Putamen (tissue), 1 donor: ENCODE measurements around the gene PALM.
"Not testable (repeated sequence)": the region's sequence is repeated elsewhere in the genome, so short reads cannot be mapped to it uniquely, and the experiment has no call there.

Experiments used
- DNase-seq: peaks from one replicate; pipeline ENCODE4 v3.0.0-alpha.2; 2016; ENCODE audit warnings: low spot score

The PALM gene

DNA sequence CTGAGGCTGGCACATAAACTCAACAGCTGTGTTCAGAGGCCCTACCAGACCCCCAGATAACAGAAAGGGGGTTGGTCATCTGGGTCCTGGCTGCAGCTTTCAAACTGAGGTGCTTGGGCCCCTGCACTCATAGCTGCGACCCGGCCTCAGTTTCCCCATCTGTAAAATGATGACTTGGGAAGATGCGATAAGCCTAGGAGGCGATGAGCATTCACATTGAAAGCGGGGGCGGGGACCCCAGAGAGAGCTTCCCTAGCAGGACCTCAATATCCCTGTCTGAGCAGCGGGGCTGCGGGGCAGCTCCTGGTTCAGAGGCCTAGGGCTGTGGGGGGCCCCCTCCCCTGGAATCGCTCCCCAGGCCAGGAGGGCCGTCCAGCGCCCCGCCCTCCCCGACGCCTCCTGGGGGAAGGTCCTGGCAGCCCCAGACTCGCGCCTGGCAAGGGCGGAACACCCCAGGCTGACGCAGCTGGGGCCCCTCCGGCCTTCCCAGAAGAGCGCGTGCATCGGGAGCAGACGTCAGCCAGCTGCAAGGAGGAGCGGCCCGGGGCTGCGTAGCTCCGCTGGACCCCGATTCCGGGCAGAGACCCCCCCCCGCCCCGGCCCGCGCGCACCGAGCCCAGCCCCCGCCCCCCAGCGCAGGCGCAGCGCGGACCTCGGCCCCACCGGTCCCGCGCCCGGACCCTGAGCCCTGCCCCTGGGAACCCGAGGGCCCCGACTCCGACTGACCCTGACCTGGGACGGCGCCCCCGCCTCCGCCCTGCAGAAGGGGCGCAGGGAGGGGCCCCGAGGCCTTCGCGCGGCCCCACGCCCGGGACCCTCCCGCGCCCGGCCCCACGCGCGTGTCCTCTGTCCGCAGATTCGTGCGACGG lies 29.1 kb upstream of the PALM start:
- peak; percentile 40 for DNase-seq

DNA sequence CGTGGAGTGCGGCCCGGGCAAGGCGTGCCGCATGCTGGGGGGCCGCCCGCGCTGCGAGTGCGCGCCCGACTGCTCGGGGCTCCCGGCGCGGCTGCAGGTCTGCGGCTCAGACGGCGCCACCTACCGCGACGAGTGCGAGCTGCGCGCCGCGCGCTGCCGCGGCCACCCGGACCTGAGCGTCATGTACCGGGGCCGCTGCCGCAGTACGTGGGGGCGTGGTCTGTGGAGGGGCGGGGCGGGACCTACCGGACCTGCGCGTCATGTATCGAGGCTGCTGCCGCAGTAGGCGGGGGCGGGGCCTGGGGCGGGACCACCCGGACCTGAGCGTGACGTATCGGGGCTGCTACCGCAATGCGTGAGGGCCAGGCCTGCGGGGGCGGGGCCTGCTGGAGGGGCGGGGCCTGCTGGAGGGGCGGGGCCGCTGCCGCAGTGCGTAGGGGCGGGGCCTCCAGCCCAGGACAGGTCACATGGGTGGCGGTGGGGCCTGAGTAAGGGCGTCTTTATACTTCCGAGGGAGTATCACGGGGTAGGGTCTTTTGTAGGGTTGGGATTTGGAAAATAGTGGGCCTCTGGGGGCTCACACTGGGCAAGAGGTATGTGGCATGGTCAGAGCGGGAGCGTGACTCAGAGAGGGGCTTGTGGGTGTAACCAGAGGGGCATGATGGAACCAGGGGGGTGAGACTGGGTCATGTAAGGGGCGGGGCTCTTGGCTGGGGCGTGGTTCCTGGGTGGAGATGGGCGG lies 28.3 kb upstream of the PALM start:
- peak; percentile 98 for DNase-seq

DNA sequence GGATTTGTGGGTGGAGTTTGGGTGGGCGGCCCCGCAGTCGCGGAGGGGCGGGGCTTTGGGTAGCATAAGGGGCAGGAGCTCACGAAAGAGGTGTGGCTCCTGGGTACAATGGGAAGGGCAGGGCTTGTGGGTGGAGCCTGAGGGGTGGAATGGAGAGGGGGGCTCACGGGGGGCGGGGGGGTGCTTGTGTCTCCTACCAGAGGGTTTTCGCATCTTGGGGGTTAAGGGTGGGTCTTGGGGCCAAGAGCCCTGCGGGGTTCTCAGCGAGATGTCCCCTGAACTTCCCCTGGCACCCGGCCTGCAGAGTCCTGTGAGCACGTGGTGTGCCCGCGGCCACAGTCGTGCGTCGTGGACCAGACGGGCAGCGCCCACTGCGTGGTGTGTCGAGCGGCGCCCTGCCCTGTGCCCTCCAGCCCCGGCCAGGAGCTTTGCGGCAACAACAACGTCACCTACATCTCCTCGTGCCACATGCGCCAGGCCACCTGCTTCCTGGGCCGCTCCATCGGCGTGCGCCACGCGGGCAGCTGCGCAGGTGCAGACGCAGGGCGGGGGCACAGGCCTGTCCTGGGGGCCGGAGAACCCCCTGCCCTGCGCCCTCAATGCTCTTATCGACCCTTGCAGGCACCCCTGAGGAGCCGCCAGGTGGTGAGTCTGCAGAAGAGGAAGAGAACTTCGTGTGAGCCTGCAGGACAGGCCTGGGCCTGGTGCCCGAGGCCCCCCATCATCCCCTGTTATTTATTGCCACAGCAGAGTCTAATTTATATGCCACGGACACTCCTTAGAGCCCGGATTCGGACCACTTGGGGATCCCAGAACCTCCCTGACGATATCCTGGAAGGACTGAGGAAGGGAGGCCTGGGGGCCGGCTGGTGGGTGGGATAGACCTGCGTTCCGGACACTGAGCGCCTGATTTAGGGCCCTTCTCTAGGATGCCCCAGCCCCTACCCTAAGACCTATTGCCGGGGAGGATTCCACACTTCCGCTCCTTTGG lies 27.4 kb upstream of the PALM start:
- no peak for DNase-seq

DNA sequence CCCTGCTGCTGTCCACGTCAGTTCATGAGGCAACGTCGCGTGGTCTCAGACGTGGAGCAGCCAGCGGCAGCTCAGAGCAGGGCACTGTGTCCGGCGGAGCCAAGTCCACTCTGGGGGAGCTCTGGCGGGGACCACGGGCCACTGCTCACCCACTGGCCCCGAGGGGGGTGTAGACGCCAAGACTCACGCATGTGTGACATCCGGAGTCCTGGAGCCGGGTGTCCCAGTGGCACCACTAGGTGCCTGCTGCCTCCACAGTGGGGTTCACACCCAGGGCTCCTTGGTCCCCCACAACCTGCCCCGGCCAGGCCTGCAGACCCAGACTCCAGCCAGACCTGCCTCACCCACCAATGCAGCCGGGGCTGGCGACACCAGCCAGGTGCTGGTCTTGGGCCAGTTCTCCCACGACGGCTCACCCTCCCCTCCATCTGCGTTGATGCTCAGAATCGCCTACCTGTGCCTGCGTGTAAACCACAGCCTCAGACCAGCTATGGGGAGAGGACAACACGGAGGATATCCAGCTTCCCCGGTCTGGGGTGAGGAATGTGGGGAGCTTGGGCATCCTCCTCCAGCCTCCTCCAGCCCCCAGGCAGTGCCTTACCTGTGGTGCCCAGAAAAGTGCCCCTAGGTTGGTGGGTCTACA lies 25.9 kb upstream of the PALM start:
- DNase-seq = no peak

DNA sequence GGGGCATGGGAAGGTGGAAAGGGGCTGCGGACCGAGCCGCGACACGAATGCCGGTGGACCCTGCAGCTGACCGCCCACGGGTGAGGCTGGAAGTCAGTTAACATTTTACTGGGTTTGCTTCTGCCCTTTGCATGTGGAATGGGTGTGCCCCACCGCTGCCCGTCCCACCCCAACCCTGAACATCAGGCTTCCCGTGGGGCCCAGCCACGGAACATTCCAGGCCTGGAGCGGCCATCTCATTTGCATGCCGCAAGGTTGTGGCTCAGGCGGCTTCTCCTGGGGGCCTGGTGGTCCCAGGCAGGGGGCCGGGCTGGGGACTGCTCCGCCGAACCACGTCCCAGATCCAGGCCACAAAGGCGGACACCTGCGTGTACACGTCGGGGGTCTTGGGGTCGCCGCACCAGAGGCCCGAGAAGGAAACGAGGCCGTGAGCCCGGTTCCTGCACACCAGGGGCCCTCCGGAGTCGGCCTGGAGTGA lies 23.2 kb upstream of the PALM start:
- DNase-seq = no peak

DNA sequence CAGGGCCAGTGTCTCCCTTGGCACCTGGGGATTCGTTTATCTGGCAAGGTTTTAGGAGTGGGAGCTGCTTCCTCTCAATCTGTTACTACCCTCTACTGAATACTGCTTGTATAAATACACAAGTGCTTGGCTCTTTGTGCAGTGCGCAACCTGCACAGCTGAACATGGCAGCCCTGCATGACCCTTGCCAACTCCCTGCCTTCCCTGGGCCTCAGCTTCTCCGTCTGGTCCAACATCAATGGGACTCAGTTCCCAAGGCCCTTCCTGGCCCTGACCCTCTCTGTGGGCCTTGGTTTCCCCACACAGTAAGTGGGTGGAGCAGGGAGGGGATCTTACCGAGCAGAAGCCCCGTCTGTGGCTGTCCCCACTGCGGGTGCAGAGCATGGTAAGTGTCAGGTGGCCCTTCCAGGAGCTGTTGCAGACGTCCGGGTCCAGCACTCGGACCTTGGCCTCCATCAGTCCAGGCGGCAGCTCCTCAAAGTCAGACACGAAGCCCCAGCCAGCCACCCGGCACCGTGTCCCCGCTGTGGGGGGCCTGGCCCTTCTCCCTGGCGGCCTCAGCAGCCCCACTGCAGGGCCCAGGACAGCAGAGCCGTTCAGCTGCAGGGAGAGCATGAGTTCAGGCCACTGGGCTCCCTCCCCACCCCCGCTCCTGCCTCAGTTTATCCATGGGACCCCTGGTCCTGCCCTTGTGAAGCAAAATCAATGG lies 22.0 kb upstream of the PALM start:
- no peak for DNase-seq

DNA sequence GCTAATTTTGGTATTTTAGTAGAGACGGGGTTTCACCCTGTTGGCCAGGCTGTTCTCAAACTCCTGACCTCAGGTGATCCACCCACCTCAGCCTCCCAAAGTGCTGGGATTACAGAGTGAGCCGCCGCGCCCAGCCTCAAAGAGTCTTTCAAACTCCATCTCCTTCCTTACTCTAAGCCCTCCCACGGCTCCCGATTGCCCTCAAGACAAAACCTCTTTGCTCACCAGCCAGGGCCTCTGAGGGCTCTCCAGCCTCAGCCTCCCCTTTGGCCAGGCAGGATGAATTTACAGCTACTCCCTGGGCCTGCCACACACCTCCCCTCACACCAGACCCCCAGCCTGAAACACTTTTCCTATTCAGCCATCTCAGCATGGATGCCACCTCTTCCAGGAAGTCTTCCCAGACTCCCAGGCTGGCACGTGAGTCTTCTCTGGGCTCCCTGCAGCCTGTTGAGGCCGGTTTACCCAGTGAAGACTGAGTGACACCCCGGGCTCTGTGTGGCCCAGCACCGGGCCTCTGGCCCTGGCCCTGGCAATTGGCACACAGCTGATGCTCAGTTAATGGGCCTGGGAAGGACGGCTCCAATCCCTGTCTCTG lies 21.1 kb upstream of the PALM start:
- no peak for DNase-seq

DNA sequence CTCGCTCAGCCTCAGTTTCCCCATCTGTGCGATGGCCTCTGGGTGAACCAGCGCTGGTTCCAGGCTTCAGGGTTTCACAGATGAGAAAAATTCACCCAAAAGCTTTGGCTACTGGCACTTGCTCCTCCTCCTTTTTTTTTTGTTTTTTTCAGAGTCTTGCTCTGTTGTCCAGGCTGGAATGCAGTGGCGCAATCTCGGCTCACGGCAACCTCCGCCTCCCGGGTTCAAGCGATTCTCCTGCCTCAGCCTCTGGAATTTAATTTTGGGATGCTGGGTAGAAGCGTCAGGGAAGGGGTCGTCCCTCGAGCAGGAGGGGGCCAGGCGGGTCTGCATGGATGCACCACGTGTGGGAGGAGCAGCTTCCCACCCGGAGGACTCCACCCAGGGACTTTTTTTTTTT lies 20.5 kb upstream of the PALM start:
- no peak for DNase-seq

DNA sequence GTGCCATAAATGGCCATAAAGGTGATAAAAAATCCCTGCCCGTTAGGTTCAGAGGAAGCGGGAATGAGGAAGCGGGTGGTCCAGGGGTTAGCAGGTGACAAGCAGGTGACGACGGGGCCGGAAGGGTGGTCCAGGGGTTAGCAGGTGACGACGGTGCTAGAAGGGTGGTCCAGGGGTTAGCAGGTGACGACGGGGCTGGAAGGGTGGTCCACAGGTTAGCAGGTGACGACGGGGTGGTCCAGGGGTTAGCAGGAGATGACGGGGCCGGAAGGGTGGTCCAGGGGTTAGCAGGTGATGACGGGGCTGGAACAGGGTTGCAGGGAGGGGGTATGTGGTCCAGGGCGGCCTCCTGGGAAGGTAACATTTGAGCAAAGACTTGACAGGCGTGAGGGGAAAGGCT lies 19.7 kb upstream of the PALM start:
- no peak for DNase-seq

DNA sequence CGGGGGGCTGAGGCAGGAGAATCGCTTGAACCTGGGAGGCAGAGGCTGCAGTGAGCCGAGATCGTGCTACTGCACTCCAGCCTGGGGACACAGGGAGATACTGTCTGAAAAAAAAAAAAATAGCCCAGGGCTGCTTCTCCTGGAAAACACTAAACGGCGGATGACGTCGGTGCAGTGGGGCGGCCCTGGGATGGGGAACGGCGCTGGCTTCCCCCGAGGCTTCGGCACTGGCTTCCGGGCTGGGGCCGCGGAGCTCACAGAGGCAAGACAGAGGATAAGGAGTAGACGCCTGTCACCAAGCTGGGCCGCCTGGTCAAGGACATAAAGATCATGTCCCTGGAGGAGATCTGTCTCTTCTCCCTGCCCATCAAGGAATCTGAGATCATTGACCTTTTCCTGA lies 18.5 kb upstream of the PALM start:
- no peak for DNase-seq

DNA sequence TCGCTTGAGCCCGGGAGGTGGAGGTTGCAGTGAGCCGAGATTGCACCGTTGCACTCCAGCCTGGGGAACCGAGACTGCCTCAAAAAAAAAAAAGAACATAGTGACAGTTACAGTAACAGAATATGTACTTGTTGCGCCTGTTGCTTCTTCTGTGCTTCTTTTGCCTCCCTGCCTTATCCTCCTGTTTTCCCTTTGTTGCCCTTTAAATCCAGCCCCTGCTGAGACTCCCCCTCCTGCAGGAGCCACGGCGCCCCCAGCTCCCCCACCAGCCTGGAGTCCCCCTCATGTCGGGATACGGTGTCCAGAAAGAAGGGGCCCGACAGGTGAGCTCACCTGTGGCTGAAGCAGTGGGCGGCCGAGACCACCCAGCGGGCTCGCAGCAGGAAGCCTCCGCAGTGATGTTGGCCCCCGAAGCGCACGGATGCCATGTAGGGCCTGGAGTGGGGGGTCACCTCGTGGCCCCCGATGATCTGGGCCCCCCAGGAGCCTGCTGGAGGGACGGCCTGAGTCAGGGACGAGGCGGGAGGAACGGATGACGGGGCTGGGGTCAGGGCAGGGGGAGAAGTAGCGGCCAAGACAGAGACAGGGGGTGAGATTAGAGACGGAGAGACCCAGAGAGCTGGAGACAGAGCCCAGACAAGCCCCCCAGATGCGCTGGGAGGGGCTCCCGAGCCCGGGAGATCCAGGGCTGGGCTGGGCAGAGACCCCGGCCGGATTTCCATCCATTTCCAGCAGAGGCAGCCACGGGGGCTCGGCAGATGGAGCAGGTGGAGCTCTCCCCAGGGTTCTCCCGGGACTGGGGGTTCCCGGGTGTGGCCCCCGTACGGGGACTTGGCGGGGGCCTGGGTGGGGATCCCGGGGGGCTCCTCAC lies 14.0 kb upstream of the PALM start:
- DNase-seq = no peak

DNA sequence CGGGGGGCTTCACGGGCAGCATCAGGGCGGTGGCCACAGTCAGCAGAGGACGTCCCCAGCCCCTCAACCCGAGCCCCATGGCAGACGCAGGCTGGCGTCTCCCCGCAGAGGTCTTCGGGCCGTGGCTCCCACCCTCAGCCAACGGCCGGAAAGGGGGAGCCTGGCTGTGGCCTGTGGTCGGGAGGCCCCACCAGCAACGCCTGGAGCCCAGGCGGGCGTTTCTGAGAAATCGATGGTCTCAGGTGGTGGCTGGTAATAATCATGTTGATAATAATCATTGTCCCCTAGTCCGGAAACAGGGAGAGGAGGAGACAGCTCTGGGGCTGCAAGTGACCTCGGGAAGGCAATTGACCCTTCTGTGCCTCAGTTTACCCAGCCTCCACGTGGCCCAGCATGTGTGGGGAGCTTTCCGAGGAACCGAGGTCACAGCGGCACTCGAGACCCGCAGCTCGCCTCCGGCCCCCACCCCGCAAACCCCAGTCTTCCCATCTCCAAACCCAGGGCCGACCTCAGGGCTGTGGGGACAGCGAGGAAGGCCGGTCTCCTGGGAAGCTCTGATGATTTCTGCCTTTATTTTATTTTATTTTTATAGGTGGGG lies 13.3 kb upstream of the PALM start, which contains the start of gene PRSS57:
PRSS57 (minus strand) TSS at position 101 of the 598 bp plus-strand sequence; CDS start at position 79, 22 bp downstream.
- no peak for DNase-seq

DNA sequence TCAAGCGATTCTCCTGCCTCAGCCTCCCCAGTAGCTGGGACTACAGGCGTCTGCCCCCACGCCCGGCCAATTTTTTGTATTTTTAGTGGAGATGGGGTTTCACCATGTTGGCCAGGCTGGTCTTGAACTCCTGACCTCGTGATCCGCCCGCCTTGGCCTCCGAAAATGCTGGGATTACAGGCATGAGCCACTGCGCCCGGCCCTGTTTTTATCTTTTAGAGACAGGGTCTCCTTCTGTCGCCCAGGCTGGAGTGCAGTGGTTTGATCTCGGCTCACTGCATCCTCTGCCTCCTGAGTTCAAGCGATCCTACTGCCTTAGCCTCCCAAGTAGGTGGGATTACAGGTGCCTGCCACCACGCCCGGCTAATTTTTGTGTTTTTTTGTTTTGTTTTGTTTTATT lies 10.2 kb upstream of the PALM start:
- not testable (repeated sequence) for DNase-seq

DNA sequence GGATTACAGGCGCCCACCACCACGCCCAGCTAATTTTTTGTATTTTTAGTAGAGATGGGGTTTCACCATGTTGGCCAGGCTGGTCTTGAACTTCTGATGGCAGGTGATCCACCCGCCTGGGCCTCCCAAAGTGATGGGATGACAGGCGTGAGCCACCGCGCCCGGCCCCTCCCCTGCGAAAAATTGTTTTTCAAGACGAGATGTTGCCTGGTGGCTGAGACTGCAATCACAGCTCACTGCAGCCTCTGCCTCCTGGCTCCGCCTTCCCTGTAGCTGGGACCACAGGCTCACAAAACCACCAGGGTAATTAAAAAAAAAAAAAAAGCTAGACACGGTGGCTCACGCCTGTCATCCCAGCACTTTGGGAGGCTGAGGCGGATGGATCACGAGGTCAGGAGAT lies 8.8 kb upstream of the PALM start:
- DNase-seq = not testable (repeated sequence)

DNA sequence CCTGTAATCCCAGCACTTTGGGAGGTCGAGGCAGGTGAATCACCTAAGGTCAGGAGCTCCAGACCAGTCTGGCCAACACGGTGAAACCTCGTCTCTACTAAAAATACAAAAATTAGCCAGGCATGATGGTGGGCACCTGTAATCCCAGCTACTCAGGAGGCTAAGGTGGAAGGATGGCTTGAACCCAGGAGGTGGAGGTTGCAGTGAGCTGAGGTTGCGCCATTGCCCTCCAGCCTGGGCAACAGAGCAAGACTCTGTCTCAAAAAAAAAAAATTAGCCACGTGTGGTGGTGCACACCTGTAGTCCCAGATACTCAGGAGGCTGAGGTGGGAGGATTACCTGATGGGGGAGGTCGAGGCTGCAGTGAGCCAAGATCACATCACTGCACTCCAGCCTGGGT lies 5.9 kb upstream of the PALM start:
- DNase-seq = not testable (repeated sequence)

DNA sequence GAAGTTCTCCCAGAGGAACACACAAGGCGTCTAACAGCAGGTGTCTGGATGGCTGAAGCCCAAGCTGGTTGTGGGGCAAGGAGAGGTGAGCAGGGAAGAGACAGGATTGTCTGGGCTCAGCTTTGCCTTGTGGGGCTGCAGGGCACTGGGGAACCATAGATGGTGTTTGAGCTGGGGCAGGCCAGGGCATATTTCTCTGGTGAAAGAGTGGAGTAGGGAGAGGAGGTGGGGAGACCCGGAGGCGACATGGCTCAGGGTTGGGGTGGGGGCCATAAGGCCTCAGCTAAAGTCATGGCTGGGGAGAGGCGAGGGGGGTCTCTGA lies 5.4 kb upstream of the PALM start:
- DNase-seq = no peak

DNA sequence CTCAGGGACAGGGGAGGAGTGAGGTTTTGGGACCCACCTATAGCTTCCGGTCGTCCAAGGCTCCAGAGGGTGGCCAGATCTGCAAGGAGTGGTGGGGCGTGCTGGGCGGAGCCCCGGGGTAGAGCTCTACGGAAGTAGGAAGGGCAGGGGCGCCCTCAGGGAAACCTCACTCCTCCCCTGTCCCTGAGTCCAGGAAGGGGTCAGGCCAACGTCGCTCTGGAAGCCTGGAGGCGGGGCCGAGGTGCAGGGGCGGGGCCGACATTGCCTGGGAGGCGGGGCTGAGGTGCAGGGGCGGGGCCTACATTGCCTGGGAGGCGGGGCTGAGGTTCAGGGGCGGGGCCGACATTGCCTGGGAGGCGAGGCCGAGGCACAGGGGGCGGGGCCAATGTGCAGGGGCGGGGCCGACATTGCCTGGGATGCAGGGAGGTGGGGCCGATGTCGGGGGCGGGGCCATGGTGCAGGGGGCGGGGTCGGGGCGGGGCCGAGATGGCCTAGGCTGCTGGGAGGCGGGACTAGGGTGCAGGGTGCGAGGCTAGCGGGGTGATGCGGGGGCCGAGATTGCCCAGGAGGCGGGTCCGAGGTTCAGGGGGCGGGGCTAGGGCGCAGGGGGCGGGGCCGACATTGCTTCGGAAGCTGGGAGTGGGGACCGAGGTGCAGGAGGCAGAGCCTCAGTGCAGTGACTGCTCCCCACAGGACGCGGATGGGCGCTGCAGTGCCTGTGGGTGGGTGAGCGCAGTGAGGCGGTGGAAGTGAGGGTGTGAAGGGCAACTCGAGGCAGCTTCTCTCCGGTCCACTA lies 4.9 kb upstream of the PALM start:
- no peak for DNase-seq

DNA sequence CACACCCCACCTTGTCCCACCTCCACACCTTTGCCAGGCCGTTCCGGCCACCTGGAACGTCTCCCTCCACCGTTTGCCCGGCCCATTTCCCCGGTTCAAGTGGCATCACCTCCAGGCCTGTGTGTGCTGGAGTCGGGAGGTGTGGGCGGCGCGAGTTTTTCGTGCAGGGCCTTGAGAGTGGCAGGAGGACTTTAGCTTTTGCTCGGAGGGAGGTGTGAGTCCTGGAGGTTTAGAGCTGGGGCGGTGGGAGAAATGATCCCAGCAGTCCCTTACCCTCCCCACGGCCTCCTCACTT lies 4.3 kb upstream of the PALM start:
- DNase-seq = no peak
